ENCODE measurements around the gene DCAF11.
A peak's percentile ranks its signal among the peaks of the same experiment; 100 is the strongest.

Gene DCAF11

GRCh38 chr14:24139272-24139934, 24.8 kb downstream of the DCAF11 start:
- DNase-seq (ENCODE audit: low spot score): peak; percentile 20

GRCh38 chr14:24141097-24141880, 26.7 kb downstream of the DCAF11 start, which contains the start of gene EMC9:
Gene EMC9 (minus strand): TSS chr14:24141591. CDS start chr14:24141304, 287 bp downstream.
- peak; percentile 99 for DNase-seq (ENCODE audit: low spot score)

GRCh38 chr14:24143511-24143910, 28.9 kb downstream of the DCAF11 start:
- DNase-seq (ENCODE audit: low spot score): no peak

GRCh38 chr14:24144451-24144850, 29.9 kb downstream of the DCAF11 start:
- DNase-seq (ENCODE audit: low spot score): no peak

DNA sequence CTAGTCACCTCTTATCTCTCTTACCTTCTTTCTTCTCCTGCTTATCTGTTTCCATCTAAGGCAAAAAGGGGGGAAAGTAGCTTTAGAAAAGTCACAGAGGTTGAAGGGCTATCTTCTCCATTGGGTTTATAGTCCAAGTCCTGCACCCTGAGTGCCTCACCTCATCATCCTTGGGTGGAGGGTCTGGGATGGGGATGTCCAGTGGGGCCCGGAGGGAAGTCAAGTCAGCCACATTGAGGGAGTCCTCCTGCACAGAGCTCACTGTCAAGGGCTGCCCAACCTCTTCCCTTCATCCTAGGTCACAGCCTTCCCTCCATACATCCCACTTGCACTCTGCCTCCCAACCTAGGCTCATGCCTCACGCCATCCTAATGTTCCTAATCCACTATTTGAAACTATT, 30.6 kb downstream of the DCAF11 start:
- no peak for DNase-seq (ENCODE audit: low spot score)

DNA sequence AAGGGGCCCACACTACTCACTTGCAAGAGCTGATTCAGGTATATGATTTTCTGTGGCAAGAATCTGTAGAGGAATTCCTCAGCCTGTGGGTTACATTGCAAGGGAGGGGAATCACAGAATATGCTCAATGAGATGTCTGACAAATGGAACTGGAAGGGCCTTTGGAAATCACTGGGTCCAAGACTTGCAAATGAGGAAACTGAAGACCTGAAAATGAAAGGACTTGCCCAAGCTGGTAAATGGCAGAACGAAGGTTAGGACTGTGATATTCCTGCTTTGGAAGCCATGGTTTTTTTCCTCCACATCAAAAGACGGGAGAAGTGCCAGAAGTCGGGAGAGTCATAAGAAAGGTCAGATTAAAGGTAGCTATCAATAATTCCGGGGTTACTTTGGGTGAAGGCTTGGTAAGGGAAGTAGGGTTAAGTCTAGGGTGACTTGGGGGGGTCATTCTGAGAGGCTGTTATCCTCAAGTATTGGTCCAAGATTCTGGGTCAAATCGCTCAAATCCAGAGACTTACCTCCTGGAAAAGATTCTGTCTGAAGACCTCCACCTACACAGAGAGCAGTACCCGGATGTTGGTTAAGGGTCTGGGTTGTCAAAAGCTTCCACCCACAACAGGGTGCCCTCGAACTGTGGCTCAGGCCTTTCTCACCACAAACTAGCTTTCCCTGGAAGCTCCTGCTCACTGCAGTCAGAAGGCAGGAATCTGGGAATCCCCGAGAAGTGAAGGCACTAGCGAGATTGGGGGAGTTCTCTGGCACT, 31.3 kb downstream of the DCAF11 start:
- DNase-seq (ENCODE audit: low spot score): no peak

GRCh38 chr14:24146453-24146977, 31.9 kb downstream of the DCAF11 start, which contains the start of gene PSME2:
Gene PSME2 (minus strand): TSS chr14:24146610. CDS start chr14:24146581, 29 bp downstream.
- peak; percentile 97 for DNase-seq (ENCODE audit: low spot score)

DNA sequence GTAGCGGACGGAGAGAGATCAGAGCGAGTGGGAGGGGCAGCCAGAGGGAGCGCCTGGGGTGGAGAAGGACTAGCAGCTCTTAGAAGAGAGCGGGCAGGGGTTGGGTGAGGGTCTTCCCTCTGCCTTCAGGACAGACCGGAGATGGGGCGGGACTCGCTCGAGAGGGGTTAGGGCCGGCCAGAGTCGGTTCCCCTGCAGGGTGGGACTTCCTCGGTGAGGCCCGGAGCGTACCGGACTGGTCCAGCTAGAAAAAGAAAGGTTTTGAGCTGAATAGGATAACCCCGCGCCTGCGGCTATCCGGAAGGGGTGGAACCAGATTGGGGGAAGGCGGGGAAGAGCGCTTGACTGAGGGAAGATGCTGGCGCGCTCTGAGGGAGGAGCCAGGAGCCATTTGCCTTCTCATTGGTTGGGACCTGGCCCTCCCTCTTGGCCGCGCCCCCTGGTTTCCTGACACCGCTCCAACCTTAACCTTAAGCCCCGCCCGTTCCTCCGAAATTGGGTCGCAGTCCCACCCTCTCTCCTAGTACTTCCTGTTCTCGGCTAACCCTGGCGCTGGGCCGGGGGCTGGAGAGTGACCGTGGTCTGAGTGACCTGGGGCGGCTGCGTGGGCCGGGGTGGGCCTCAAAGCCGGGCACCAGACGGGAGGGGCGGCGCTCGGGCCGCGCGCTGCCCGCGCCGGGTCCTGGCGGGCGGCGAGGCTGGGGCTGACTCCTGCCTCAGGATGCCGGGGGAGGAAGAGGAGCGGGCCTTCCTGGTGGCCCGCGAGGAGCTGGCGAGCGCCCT, 32.6 kb downstream of the DCAF11 start, which contains the start of gene RNF31:
Gene RNF31 (plus strand): TSS at position 521 of the 783 bp plus-strand sequence. CDS start 201 bp downstream, at position 722.
- DNase-seq (ENCODE audit: low spot score): peak; percentile 99

- no peak for DNase-seq (ENCODE audit: low spot score)
Observed at GRCh38 chr14:24147761-24148428, 33.3 kb downstream of the DCAF11 start.

DNA sequence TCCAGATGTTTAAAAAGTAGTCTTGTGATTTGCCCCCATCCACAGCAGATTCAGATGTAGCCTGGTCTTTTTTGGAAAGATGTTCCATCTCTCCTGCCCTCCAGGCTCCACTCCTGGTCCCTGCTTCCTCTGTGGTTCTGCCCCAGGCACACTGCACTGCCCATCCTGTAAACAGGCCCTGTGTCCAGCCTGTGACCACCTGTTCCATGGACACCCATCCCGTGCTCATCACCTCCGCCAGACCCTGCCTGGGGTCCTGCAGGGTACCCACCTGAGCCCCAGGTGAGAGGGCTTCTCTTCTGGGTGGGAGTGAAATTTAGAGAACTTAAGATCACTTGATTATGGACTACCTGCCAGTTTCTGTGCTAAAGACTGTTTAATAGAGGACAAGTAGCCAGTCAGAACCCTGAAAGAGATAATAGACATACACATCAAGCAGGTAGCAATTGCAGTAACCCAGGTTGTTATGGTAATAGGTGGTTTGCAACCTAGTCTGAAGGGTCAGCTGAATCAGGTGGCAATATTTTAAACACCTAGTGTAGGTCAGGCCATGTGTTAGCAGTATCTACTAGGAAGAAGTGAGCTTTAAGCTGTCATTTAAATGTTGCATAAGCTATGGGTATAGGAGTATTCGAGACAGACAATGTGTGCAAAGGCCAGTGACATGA, 34.9 kb downstream of the DCAF11 start:
- no peak for DNase-seq (ENCODE audit: low spot score)

- DNase-seq (ENCODE audit: low spot score): no peak
Observed at GRCh38 chr14:24150061-24150460, 35.5 kb downstream of the DCAF11 start.

DNA sequence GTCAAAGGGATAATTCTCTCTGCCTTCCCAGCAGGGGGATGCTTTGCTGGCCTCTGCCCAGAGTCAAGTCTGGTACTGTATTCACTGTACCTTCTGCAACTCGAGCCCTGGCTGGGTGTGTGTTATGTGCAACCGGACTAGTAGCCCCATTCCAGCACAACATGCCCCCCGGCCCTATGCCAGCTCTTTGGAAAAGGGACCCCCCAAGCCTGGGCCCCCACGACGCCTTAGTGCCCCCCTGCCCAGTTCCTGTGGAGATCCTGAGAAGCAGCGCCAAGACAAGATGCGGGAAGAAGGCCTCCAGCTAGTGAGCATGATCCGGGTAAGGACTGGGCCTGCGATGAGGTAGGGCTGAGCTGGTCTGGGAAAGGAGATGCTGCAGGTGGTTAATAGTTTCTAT, 36.0 kb downstream of the DCAF11 start:
- no peak for DNase-seq (ENCODE audit: low spot score)

GRCh38 chr14:24150993-24151392, 36.4 kb downstream of the DCAF11 start:
- DNase-seq (ENCODE audit: low spot score): no peak

DNA sequence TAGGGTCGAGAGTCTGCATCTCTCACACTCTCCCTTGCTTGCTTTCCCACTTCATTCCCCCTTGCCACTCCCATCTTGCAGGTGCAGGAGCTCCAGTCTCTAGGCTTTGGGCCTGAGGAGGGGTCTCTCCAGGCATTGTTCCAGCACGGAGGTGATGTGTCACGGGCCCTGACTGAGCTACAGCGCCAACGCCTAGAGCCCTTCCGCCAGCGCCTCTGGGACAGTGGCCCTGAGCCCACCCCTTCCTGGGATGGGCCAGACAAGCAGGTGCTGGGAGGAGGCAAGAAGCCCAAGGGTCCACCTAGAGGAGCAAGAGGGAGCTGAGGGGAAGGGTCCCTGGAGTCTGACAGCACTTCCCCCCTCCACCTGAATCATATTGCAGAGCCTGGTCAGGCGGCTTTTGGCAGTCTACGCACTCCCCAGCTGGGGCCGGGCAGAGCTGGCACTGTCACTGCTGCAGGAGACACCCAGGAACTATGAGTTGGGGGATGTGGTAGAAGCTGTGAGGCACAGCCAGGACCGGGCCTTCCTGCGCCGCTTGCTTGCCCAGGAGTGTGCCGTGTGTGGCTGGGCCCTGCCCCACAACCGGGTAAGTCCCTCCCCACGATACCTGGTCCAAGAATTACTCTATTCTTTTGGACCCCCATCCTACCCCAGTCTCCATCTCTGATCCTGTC, 37.0 kb downstream of the DCAF11 start:
- DNase-seq (ENCODE audit: low spot score): no peak

DNA sequence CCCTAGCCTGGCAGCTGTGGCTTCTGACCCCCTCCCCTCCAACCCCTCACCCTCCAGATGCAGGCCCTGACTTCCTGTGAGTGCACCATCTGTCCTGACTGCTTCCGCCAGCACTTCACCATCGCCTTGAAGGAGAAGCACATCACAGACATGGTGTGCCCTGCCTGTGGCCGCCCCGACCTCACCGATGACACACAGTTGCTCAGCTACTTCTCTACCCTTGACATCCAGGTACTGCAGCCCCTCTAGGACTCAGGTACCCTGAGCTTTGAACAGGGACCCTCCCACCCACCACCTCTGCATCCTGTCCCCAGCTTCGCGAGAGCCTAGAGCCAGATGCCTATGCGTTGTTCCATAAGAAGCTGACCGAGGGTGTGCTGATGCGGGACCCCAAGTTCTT, 40.5 kb downstream of the DCAF11 start:
- DNase-seq (ENCODE audit: low spot score): no peak

GRCh38 chr14:24156840-24157239, 42.3 kb downstream of the DCAF11 start:
- no peak for DNase-seq (ENCODE audit: low spot score)

- no peak for DNase-seq (ENCODE audit: low spot score)
Observed at GRCh38 chr14:24157331-24157730, 42.8 kb downstream of the DCAF11 start.

GRCh38 chr14:24159777-24160498, 45.4 kb downstream of the DCAF11 start:
- DNase-seq (ENCODE audit: low spot score): no peak

- DNase-seq (ENCODE audit: low spot score): no peak
Observed at GRCh38 chr14:24160499-24160849, 45.9 kb downstream of the DCAF11 start.

Data from LoVo (cell line).